HG03460 (cell line): ENCODE measurements around the gene TCF7L2.

Experiments
- ATAC-seq: cut with Tn5 transposase; IDR thresholded peaks from one replicate; pipeline ENCODE4 v1.9.1; 2021; ENCODE audit not compliant: unreplicated experiment

Gene TCF7L2

DNA sequence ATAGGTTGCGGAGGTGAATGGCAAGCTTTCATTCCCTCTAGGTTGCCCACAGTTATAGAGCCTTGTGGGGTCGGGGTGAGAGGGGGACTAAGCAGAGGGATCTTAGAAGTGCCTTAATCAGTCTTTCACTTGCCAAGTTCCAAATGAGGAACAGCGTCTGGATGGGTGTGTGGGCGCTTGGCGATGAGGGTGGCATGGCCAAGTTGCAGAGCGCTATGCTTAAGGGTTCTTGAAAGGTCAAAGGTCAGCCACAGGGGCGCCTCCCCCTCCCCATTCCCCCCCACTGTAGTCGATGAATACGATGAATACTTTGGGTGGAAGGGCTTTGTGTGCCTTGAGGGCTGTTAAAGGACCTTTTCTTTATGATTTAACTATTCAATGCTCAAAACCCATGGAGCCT, 185.0 kb downstream of the TCF7L2 start:
- no peak for ATAC-seq

DNA sequence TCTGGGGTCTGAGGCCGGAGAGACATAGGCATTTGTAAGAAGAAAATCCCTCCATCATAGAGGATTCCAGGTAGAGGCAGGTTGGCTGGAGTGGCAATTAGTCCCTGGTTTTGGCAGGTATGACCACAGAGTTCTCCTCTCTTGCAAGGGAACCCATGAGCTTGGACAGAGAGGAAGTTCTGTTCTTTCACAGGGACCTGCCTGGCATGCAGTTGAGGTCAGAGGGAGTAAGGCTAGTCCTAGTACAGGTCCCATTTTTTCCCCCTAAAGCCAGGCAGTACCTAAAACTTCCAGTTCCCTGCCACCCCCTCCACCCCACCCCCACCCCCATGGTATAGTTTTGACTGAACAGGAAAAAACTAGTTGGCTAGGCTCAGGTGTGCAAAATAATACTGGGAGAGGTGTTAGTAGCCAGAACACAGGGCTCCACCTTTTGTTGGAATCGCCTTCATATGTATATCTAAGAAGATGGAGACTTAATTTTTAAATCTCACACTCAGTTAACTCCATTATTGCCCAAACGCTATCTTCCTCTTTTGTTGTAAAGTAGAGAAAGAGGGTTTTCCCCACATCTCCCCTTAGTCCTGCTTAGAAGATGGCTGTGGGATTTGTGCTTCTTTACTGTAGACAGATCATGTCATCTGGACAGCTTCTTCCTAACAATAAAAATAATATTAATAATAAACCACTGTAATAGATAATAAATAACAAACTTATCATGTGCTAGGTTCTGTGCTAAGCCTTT, 188.1 kb downstream of the TCF7L2 start:
- no peak for ATAC-seq

DNA sequence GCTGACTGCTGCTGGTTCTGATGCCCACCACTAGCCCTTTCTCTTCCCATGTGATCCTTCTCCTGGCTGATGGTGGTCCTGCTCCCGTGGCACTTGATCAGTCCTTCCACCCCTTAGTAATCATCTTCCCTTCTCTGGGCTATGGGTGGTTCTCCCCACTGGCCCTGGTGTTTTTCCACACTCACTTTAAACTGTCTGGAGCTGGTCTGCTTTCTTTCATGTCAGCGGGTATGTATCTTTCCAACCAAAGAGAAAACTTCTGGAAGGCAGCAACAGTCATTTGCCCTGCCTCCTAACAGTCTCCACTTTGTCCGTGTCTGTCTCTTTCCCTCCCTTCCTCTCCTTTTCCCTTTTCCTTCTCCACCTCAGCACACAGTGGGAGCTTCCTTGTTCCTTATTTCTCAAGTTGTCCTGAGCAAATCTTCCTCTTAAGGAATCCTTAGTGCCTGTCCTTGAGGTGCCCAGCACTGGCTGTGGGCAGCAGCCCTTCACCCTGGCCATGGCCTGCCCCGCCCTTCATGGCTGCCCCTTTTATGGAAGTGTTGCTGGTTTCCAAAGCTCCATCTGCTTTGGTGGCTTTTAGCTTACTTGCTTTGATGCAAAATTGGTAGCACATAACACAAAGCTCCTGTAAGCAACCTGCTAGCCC, 189.0 kb downstream of the TCF7L2 start:
- ATAC-seq, result no peak

DNA sequence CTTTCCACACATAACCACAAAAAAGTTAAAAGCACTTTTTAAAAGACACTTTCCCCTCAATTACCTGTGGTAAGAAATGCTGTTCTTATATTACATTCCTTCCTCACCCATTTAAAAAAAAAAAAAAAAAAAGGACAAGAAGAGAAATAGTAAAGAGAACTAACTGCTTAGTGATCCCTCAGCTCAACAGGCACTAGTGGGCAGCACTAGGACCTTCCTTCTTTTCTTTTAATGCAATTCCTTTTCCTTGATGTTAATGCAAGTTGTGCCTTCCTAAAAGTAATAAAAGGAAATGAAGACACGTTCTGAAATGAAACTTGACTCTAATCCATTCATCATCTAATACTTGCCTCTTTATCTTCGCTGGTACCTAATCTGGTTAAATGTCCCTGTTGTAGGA, 189.7 kb downstream of the TCF7L2 start:
- ATAC-seq, result no peak

DNA sequence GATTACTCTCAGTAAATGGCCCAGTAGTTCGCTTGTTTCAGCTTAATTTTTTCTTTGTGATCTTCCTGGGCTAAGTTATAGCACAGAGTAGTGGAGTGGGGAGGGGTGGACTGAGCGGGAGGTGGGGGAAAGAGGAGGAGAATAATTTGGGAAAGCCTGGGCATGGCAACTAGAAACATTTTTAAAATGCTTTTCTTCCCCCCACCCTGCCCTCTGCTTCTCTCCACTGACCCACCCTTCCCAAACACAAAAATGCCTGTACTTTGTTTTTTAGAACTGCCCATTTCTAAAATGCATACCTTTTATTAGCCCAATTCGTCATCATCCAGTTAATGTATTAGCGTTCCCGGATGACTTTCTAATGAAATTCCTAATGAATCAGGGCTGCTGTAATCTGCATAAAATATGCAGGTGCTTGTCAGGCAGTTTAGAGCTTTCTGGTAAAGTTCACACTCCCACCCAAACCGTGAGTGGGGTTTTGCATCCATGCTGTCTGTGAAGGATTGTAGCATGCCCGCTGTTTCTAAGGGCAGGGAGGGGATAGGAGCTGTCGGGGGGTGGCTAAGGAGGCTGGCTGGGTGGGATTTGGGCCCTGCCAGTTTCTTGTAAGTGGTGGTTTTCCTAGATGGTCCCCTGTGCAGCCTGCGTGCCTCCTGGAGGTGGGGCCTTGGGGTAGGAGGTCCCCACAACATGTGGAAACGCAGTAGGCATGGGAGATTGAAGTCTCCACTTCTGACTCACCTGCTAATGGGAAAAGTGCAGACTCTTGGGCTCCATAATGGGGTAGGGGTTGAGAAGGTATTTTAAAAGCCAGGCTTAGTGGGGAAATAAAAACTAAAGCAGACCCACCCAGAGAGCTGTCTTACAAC, 190.3 kb downstream of the TCF7L2 start:
- ATAC-seq, result no peak

DNA sequence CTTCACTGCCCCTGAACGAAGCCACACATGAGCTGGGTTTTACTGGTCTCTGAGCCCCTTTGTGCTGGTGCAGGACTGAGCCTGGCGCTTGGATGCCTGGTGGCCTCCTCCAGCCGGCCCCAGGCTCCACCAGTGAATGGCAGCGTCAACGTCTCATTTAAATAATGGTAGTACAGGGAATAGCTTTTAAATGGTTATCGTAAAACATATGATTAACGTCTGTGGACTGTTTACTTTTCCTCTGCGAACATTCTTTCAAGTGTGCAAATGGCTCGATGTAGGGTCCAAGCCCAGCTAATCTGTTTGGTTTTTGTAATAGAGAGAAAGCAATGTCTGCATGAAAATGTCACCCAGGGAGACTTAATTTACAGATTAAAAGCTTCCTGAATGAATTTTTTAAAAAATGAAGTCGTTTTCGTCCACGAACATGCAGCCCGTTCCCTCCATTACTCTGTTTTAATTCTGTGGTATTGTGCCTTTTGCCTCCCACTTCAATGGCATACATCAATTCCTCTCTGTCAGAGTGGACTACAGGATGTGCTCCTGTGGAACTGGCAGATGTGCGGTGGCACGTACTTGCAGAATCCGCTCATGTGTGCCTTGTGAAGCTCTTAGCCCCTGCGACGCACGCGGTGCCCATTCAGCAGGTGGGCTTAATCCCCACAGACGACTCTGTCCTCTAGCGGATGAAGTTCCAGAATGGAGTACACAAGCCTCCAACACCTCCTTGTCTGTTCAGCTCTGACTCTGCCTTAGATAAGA, 192.7 kb downstream of the TCF7L2 start:
- ATAC-seq, result no peak

DNA sequence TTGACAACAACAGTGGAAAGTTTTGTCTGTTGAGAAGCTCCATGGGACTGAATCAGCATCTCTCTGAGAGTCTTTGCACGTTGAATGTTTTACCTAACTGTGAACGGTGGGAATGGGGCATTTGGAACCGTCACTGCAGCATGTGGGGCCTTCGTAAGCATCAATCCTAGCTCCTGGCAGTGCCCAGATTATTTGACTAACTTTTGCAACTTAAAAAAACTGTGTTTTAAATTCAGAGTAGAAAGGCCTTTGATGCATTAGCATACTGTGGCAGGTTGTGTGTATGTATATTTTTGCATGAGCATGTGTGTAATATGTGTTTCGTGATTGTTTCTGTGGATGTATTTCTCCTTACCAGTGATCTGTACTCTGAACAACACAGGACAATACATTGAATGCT, 194.5 kb downstream of the TCF7L2 start:
- no peak for ATAC-seq

DNA sequence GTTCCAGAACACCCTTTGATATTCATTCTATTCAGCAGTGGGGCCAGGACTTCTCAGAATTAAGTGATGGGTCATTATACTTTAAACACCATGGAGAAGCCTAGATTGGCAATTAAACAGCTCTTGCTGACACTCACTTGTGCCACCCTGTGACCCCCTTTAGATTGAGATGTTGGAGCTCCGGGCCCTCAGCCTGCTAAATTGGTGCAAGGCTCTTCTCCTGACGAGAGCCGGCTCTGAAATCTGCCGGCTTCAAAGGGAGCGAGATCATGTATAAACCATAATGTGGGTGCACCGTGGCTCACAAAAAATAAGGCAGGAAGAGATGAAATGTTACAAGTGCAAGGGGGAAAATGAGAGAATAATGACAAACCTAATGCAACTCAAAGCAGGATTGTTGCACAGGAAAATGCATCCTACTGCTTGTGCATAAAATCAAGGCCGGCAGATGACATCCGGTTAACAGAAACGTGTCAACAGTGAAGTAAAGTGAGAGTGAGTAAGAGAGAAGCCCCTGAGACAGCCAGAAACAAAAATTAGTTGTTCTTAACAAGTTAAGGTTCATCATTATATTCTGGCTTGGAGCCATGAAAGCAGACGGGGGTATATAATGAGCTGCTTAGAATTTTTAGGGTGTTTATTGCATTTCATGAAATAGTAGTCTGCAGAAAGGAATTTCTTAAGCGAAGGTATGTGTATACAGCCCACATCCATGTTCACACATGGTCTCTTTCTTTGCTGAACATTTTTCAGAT, 198.2 kb downstream of the TCF7L2 start:
- ATAC-seq, result no peak

DNA sequence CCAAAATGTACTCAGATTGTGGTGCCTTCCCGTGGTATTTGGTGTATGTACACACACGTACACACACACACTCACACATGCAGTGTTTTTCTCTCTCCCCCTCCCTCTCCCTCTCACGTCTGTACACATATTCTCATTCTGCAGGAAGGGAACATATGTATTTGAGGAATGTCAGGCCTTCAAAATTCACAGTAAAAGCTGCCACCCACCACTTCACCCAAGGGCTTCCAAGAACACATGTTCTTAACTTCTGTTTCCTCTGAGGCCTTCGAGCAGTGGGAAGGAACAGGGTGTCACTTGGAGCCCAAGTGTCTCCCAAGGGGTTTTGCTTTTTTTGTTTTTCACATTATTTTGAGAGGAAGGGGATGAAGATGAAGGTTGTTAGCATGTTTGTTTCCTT, 198.9 kb downstream of the TCF7L2 start:
- ATAC-seq, result no peak

DNA sequence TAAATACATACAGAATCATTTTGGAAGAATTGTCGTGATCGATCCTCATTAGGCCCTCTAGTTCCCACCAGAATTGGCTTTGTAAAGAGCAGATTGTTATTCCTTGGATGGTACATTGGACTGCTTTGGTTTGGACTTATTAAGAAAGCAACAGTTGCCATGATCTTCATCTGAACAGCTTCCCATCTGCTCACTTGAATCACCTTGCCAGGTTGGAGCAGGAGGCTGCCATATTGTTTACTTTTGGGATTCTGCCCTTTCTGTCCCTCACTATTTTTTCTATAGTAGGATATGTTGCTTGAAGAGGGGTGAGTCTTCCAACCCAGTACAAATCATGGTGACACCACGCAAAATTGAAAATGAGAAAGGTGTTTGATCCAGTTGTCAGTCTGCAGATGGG, 199.6 kb downstream of the TCF7L2 start:
- no peak for ATAC-seq

DNA sequence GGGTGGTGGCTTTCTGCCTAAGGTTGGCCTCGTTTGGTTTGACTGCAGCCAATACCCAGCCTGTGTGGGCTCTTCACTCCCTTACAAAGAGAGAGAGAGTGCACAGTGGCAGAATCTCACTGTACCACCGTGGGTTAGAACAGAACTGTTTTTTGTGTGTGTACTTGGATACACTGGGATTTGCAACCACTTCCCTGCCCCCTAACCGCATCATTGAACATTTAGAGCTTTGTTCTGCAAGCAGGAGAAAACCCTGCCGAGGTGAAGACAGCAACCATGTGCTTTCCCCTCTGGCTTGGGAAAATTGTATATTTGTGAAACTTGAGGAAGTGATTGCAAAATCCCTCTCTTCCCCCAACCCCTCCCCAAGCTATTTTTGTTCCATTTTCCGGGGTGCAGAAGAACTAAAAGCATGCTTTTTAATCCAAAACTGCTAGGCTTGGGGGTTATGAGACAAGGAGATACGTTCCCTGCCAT, 201.2 kb downstream of the TCF7L2 start:
- ATAC-seq, result no peak

DNA sequence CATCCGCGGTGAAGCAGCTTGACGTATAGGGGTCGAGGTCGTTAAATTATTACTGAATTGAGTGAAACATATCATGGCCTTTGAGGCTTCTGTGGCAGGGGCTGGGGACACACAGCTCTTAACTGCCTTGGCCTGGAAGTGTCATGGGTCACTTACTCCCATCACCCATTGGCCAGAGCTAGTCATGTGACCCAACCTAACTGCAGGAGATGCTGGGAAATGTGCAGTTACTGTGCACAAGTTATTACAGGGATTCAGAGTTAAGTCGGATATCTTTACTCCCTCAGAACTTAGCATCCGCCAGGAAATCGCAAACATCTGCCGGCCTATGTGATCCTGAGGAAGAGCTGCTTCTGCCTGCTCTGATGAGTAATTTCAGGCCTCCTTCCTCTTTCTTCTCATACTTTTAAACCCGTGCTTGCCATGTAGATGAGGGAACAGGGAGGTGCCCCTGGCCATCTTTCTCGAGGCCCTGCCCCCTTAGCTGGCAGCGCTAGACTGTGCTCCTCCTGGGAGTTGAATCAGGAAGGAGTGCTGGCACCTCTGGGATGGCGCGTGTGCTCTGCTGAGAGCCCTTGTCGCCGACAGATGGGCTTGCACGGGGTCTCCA, 203.6 kb downstream of the TCF7L2 start:
- no peak for ATAC-seq

DNA sequence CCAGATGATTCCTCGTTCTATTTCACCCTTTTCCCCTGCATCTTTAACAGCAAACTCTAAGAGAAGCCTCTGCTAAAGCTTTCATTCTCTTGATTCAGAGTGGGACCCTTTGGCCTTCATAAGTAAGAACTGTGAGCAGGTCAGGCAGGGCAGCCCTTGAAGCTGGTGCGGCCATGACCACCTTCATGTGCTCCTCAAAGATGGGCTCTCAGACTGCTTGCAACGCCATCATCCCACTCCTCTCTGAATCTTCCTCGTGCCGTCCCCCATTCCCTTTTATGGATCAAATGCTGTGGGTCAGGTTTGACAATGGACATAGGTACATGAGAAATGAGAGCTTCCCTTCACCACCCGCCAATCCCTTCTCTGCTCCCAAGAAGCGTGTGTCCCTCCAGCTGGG, 207.4 kb downstream of the TCF7L2 start:
- ATAC-seq, result no peak

DNA sequence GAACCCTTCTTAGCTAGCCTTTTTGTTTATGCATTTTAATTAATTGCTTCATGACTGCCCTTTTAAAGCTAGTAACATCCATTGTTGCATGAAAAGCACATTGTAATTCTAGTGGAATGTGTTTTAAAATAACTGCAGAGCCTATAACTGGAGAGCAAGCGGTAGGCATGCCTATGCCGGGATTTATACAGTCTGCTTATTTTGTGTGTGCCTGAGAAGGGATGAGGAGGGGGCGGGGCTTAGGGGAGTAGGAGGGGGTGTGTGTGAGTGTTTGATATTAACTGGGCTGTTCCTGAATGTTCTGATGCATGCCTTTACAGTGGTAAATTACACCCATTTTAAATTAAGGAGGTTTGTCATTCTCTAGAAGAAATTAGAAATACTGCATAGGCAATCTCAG, 208.1 kb downstream of the TCF7L2 start:
- ATAC-seq, result no peak

DNA sequence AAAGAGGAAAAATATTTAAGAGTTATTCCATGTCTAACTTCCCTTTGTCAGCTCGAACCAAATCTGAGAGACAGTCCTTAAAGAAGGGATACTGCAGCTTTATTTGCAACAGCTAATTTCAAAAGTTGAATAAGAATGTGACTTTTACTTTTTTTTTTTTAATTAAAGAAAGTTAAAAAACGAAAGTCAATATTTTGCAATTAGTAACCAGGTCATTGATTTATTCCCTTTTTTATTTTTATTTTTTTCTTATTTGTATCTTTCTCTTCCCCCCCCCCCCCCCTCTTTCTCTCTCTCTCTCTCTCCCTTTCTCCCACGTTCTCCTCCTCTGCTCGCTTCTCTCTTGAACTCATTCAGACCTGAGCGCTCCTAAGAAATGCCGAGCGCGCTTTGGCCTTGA, 209.5 kb downstream of the TCF7L2 start:
- no peak for ATAC-seq

DNA sequence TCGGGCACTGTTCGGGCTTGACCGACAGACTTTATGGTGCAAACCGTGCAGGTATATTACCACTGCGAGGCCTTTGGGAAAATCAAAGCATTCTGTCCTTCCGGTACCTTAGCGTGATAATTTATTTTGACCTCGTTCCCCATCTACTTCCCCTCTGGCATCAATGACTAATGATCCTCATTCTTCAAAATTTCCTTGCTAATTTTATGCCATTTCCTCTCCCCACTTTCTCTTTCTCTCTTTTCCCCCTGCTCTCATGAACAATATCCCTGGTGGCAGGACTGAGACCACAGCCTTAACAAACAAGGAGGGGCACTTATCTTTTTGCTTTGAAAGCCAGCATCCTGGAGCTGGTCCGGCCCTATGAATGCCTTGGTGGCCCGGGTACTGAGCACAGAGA, 210.6 kb downstream of the TCF7L2 start:
- ATAC-seq, result no peak

DNA sequence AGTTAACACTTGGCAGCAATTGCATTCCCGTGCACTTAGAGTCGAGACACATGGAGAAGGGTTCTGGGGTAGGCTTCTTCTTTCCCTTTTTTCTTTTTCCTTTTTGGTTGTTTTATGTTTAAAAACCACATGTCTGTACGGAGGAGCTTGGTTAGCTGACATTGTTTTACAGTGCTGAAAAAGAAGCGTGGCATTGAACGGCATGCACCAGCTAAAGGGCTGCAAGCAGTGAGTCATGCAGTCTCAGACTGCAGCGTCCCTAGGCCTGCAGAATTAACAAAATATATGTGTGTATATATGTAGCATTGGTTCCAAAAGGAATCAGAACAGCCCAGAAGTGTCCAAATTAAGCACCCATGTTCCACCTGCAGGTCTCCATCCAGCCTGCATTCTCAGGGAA, 211.0 kb downstream of the TCF7L2 start:
- no peak for ATAC-seq

DNA sequence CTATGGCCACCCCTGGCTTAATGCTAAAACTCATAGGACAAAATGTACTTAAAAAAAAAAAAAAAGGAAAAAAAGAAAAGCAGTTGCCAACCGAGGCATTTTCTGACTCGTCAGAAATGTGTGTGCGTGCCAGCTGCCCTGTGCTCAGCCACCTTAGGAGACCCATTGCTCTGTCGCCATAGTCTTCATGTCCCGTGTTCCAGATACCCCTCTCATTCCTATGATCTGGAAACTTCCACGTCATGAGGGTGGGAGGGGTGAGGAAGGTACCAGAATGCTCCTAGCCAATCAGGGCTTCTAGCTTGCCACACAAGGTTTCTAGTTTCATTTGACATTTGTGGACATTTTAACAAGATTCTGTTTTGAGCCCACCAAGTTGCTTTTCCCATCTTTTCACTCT, 212.9 kb downstream of the TCF7L2 start:
- no peak for ATAC-seq

DNA sequence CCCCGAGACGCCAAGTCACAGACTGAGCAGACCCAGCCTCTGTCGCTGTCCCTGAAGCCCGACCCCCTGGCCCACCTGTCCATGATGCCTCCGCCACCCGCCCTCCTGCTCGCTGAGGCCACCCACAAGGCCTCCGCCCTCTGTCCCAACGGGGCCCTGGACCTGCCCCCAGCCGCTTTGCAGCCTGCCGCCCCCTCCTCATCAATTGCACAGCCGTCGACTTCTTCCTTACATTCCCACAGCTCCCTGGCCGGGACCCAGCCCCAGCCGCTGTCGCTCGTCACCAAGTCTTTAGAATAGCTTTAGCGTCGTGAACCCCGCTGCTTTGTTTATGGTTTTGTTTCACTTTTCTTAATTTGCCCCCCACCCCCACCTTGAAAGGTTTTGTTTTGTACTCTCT, 215.6 kb downstream of the TCF7L2 start:
- ATAC-seq, result no peak

DNA sequence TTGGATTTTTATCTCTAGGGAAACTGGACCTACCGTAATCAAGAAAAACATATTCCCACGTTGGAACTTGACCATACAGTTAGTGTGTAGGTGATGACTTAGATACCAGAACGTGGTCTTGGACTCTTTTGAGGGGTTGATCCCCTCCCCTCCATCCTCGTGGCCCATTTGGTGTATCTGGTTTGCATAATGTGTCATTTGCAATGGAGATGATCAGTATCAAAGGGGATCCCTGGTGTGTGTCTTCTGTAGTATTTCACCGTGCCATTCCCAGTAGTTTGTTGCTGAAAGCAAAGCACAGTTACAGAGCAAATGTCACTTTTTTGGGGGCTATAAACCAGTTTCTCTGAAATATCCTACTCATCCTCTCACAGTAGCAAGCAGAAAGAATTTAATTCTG, 217.7 kb downstream of the TCF7L2 start:
- no peak for ATAC-seq
